ENCODE measurements around the gene NQO1. TPM values are rescaled to one million over a fixed set of nuclear protein-coding genes. Genes with fewer than 3 reads are reported as not detected.
"Not testable (repeated sequence)": the region's sequence is repeated elsewhere in the genome, so short reads cannot be mapped to it uniquely, and the experiment has no call there.

The NQO1 gene
- total RNA-seq, 1 experiment from 2014 or later, result 519 TPM

GRCh38 chr16:69731280-69731679, 4.9 kb upstream of the NQO1 start:
- H4K20me1 ChIP-seq (ENCODE audit: insufficient read depth); H3K4me2 ChIP-seq (ENCODE audit: low read length); H3K9me2 ChIP-seq (ENCODE audit: insufficient read depth); BruUV-seq (replicated peaks); RAD21 ChIA-PET (ENCODE audit: low non-redundant PET in 1 of 2, low total read pairs in 2 of 2, uncharacterized antibody in 2 of 2, unreplicated experiment in 2 of 2); H3K27ac ChIP-seq (ENCODE audit: low read depth, low read length); CTCF ChIA-PET; H3K9me3 ChIP-seq (ENCODE audit: control insufficient read depth in 1 of 2, insufficient read depth in 1 of 2, low read depth in 1 of 2, low read length in 2 of 2); intact Hi-C loops (cut with micrococcal nuclease); ATAC-seq; H2AFZ ChIP-seq (ENCODE audit: low read depth, low read length, poor library complexity, severe bottlenecking); H3K9ac ChIP-seq (ENCODE audit: low read length); DNase-seq (ENCODE audit: low read depth, low spot score); H3K79me2 ChIP-seq (ENCODE audit: insufficient read depth, low read length); H3K36me3 ChIP-seq (ENCODE audit: control insufficient read depth in 1 of 2, insufficient read depth in 2 of 2, low read length in 2 of 2); H3K4me3 ChIP-seq (replicated peaks in 1 of 2; ENCODE audit: low read depth in 1 of 2, low read length in 2 of 2); H3K27me3 ChIP-seq (ENCODE audit: insufficient read depth, low read length): not testable (repeated sequence)
- POLR2A ChIA-PET, result interaction anchor here (1.1 kb wide), 1 partner anchor 28 kb away, joined by 3 read pairs; no protein-coding TSS in a partner anchor
- peaks cover 20 to 27% of the 10 kb centered on the region in 2 experiments for H3K4me1 ChIP-seq (ENCODE audit: control insufficient read depth in 1 of 2, insufficient read depth in 2 of 2, low read length in 2 of 2)

- ATAC-seq; H3K4me2 ChIP-seq (ENCODE audit: low read length); BruUV-seq (replicated peaks); RAD21 ChIA-PET (ENCODE audit: low non-redundant PET in 1 of 2, low total read pairs in 2 of 2, uncharacterized antibody in 2 of 2, unreplicated experiment in 2 of 2); H3K27ac ChIP-seq (ENCODE audit: low read depth, low read length); H3K9me3 ChIP-seq (ENCODE audit: control insufficient read depth in 1 of 2, insufficient read depth in 1 of 2, low read depth in 1 of 2, low read length in 2 of 2); DNase-seq (ENCODE audit: low read depth, low spot score); H4K20me1 ChIP-seq (ENCODE audit: insufficient read depth); H3K9me2 ChIP-seq (ENCODE audit: insufficient read depth); H3K27me3 ChIP-seq (ENCODE audit: insufficient read depth, low read length); H2AFZ ChIP-seq (ENCODE audit: low read depth, low read length, poor library complexity, severe bottlenecking); H3K36me3 ChIP-seq (ENCODE audit: control insufficient read depth in 1 of 2, insufficient read depth in 2 of 2, low read length in 2 of 2); H3K9ac ChIP-seq (ENCODE audit: low read length); H3K4me3 ChIP-seq (replicated peaks in 1 of 2; ENCODE audit: low read depth in 1 of 2, low read length in 2 of 2); intact Hi-C loops (cut with micrococcal nuclease): not testable (repeated sequence)
- POLR2A ChIA-PET, result interaction anchor here (1.2 kb wide), 1 partner anchor 24 kb away, joined by 3 read pairs; no protein-coding TSS in a partner anchor
- Histone ChIP-seq H3K79me2 (ENCODE audit: insufficient read depth, low read length) (peaks cover 31% of the 10 kb centered on the region), H3K4me1 (ENCODE audit: control insufficient read depth in 1 of 2, insufficient read depth in 2 of 2, low read length in 2 of 2) (peaks cover 30 to 42% of the 10 kb centered on the region in 2 experiments)
- CTCF ChIA-PET, result interaction anchor here (5.5 kb wide), 1 partner anchor 26 kb away, joined by 22 read pairs; the partner anchor contains the start of gene NOB1
Observed at GRCh38 chr16:69729030-69729429, 2.7 kb upstream of the NQO1 start.

DNA sequence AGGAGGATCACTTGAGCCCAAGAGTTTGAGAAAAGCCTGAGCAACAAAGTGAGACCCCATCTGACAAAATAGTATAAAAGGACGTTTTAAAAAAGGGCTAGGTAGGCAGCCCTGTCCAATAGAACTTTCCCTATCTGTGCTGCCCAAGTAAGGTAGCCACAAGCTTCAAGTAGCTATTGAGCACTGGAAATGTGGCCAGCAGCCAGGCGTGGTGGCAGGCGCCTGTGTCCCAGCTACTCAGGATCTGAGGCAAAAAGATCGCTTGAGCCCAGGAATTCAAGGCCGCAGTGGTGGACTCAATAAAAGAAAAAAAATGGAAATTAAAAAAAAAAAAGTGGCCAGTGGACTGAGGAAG, 1.5 kb upstream of the NQO1 start:
- RAD21 ChIA-PET (ENCODE audit: low non-redundant PET in 1 of 2, low total read pairs in 2 of 2, uncharacterized antibody in 2 of 2, unreplicated experiment in 2 of 2), result no interaction called here

More for the DNA sequence above, 1.5 kb upstream of the NQO1 start:
- peak overlapping the region; percentile 94 to 96 for H3K4me3 ChIP-seq (replicated peaks in 1 of 2; ENCODE audit: low read depth in 1 of 2, low read length in 2 of 2)
- peaks cover 42% of the 10 kb centered on the region for H3K79me2 ChIP-seq (ENCODE audit: insufficient read depth, low read length)
- H3K9me2 ChIP-seq (ENCODE audit: insufficient read depth), result no peaks in the 10 kb centered on the region
- ATAC-seq (no peak), DNase-seq (ENCODE audit: low read depth, low spot score) (no peak)
- POLR2A ChIA-PET, result interaction anchor here (1.2 kb wide), 1 partner anchor 26 kb away, joined by 3 read pairs; no protein-coding TSS in a partner anchor
- peak overlapping the region; percentile 86 for H3K9ac ChIP-seq (ENCODE audit: low read length)
- CTCF ChIA-PET, result interaction anchor here (5.5 kb wide), 1 partner anchor 27 kb away, joined by 22 read pairs; the partner anchor contains the start of gene NOB1
- no peak overlapping the region for H2AFZ ChIP-seq (ENCODE audit: low read depth, low read length, poor library complexity, severe bottlenecking)
- BruUV-seq (replicated peaks), result no TSS peak
- no peaks in the 10 kb centered on the region for H3K9me3 ChIP-seq (ENCODE audit: control insufficient read depth in 1 of 2, insufficient read depth in 1 of 2, low read depth in 1 of 2, low read length in 2 of 2)
- intact Hi-C loops (cut with micrococcal nuclease), result loop anchor here (2.0 kb wide), 1 partner anchor 27 kb away; the partner anchor contains the start of gene NOB1
- no peaks in the 10 kb centered on the region for H3K27me3 ChIP-seq (ENCODE audit: insufficient read depth, low read length)
- H3K4me1 ChIP-seq (ENCODE audit: control insufficient read depth in 1 of 2, insufficient read depth in 2 of 2, low read length in 2 of 2), result peaks cover 34 to 53% of the 10 kb centered on the region in 2 experiments
- TF ChIP-seq SP1 (IDR thresholded peaks at IDR 0.05; ENCODE audit: low read depth), result no peak
- TF ChIP-seq EZH2 (IDR thresholded peaks at IDR 0.05), result no peak
- no peak for TF ChIP-seq CTCF (IDR thresholded peaks at IDR 0.05 in 2 of 3, conservative IDR thresholded peaks at IDR 0.05 in 1 of 3; ENCODE audit: borderline replicate concordance in 1 of 3, insufficient read depth in 1 of 3, low read depth in 2 of 3, low read length in 2 of 3)
- no peak for TF ChIP-seq FOSL1 (IDR thresholded peaks at IDR 0.05; ENCODE audit: low read depth)
- no peak for TF ChIP-seq RAD21 (IDR thresholded peaks at IDR 0.05; ENCODE audit: low read depth)
- TF ChIP-seq, protein P1, sequence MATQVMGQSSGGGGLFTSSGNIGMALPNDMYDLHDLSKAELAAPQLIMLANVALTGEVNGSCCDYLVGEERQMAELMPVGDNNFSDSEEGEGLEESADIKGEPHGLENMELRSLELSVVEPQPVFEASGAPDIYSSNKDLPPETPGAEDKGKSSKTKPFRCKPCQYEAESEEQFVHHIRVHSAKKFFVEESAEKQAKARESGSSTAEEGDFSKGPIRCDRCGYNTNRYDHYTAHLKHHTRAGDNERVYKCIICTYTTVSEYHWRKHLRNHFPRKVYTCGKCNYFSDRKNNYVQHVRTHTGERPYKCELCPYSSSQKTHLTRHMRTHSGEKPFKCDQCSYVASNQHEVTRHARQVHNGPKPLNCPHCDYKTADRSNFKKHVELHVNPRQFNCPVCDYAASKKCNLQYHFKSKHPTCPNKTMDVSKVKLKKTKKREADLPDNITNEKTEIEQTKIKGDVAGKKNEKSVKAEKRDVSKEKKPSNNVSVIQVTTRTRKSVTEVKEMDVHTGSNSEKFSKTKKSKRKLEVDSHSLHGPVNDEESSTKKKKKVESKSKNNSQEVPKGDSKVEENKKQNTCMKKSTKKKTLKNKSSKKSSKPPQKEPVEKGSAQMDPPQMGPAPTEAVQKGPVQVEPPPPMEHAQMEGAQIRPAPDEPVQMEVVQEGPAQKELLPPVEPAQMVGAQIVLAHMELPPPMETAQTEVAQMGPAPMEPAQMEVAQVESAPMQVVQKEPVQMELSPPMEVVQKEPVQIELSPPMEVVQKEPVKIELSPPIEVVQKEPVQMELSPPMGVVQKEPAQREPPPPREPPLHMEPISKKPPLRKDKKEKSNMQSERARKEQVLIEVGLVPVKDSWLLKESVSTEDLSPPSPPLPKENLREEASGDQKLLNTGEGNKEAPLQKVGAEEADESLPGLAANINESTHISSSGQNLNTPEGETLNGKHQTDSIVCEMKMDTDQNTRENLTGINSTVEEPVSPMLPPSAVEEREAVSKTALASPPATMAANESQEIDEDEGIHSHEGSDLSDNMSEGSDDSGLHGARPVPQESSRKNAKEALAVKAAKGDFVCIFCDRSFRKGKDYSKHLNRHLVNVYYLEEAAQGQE (IDR thresholded peaks at IDR 0.05; ENCODE audit: low read depth), result no peak
- no peak for TF ChIP-seq EGR1 (IDR thresholded peaks at IDR 0.05; ENCODE audit: low read depth)
- peak overlapping the region; percentile 89 for H3K27ac ChIP-seq (ENCODE audit: low read depth, low read length)
- peak overlapping the region; percentile 81 for H3K4me2 ChIP-seq (ENCODE audit: low read length)
- peaks cover 0 to 4% of the 10 kb centered on the region in 2 experiments; a peak in 1 of 4 replicates for H3K36me3 ChIP-seq (ENCODE audit: control insufficient read depth in 1 of 2, insufficient read depth in 2 of 2, low read length in 2 of 2)
- H4K20me1 ChIP-seq (ENCODE audit: insufficient read depth), result no peaks in the 10 kb centered on the region
